K562 (cell line): ENCODE results near the gene CIAO3. TPM values are rescaled to one million over a fixed set of nuclear protein-coding genes. Genes with fewer than 3 reads are reported as not detected.
A peak's percentile ranks its signal among the peaks of the same experiment; 100 is the strongest.

Experiments used
- CEBPB ChIP-seq: fragments of 450-650 bp; IDR thresholded peaks from 2 replicates; pipeline ENCODE4 v1.6.1; 2016; ENCODE audit warnings: missing genetic modification characterization, missing compliant biosample characterization
- KDM5B ChIP-seq: fragments of 200-600 bp; sonication (generic); IDR thresholded peaks from 2 replicates; pipeline ENCODE4 v1.6.1; 2012; ENCODE audit warnings: low read depth, mild to moderate bottlenecking, moderate library complexity, low read length, control low read depth, inconsistent platforms; ENCODE audit not compliant: insufficient replicate concordance
- MBD1 ChIP-seq: fragments of 250-450 bp; sonication (Bioruptor Pico); IDR thresholded peaks from 2 replicates; pipeline ENCODE4 v1.8.0; 2022; ENCODE audit warnings: inconsistent platforms
- MEF2A ChIP-seq: IDR thresholded peaks from 2 replicates; pipeline ENCODE4 v1.6.1; 2011; ENCODE audit warnings: low read depth, mild to moderate bottlenecking, low read length, moderate library complexity; ENCODE audit not compliant: control insufficient read depth
- RBM25 ChIP-seq: fragments of 200-400 bp; formaldehyde crosslinking; IDR thresholded peaks from 2 replicates; pipeline ENCODE4 v1.6.1; 2018; ENCODE audit warnings: low read length, low read depth, moderate library complexity; ENCODE audit not compliant: severe bottlenecking
- SNIP1 ChIP-seq: fragments of 450-650 bp; IDR thresholded peaks from 2 replicates; pipeline ENCODE4 v1.7.1; 2017; ENCODE audit warnings: low read depth, mild to moderate bottlenecking
- ZNF253 ChIP-seq: fragments of 250-450 bp; sonication (Bioruptor Pico); conservative IDR thresholded peaks from 2 replicates; pipeline ENCODE4 v1.6.1; 2021; ENCODE audit warnings: mild to moderate bottlenecking
- polyA plus RNA-seq, 8 experiments: library from polyadenylated mRNA; depleted of rRNA in 4 of 8; stranded (reverse) in 5 of 8; unstranded in 3 of 8; fragments of >200 nt; fragmentation: Nextera tagmentation in 2 of 8; fragmentation: Illumina TruSeq in 1 of 8; extraction: Ambion mirVana in 2 of 8; extraction: Trizol in 1 of 8; gene quantifications; 2 replicates each; pipeline versions ENCODE4 v1.2.1 to v1.2.3, GENCODE V29; 2011 to 2014; ENCODE audit warnings: inconsistent platforms in 1 of 8, missing spikeins in 1 of 8
- total RNA-seq, 7 experiments: library from RNA; depleted of rRNA in 6 of 7; stranded (reverse); fragments of >200 nt in 6 of 7; fragmentation: Illumina TruSeq in 2 of 7; extraction: Trizol in 2 of 7; gene quantifications; 2 replicates each; pipeline versions ENCODE4 v1.2.1 to v1.2.3, GENCODE V29; 2011 to 2021; ENCODE audit warnings: low replicate concordance in 1 of 7

CIAO3 gene
- total and polyA plus RNA-seq, 9 of the 15 experiments (the other 6 are each of a cell fraction or from before 2014, with no cell fraction given) = 2.2 to 35.6 (median 18.7) TPM

- TF ChIP-seq MEF2A = no peak
- no peak for TF ChIP-seq SNIP1
- TF ChIP-seq RBM25 = no peak
- TF ChIP-seq ZNF253 = no peak
- TF ChIP-seq CEBPB (tag) = no peak
- no peak for TF ChIP-seq MBD1 (CRISPR knock-in tag)
- peak; percentile 14 for TF ChIP-seq KDM5B
- TF ChIP-seq, all 486 proteins: peak for 16
These were observed 11.7 kb downstream of the CIAO3 start (continued) for GRCh38 chr16:728890-729744.
